ENCODE measurements around the gene PTGER4.

DNA sequence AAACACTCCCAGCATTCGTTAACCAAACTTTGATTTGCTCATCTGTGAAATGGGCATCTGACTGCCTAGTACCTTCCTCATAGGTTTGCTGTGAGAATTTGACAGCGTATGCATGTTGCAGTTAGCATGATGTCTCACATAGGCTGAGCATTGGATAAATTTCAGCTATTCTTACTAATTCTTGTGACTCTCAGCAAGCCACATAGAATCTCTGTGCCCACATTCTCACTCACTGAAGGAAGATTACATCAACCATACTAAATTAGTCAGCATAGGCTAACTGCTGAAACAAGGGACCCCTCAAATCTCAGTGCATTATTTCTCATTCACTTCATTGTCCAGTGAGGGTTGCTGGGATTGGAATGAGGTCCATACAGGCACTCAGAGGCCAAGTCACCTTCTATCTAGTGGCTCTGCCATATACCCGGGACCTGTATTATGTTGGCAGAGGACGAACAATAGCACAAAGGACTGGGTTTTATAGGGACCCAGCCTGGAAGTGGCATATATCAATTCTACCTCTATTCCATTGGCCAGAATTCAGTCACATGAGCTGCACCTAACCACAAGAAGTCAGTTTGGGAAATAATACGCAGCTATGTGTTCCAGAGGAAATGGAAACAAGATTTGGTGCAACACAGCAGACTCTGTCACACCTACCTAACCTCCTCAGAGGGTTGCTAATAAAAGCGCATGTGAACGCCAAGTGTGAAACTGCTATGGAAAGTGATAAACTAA is 4.2 kb upstream of the PTGER4 start:
- TF ChIP-seq EZH2phosphoT487 (IDR thresholded peaks at IDR 0.05; ENCODE audit: low read length) = no peak
- TF ChIP-seq, protein P1, sequence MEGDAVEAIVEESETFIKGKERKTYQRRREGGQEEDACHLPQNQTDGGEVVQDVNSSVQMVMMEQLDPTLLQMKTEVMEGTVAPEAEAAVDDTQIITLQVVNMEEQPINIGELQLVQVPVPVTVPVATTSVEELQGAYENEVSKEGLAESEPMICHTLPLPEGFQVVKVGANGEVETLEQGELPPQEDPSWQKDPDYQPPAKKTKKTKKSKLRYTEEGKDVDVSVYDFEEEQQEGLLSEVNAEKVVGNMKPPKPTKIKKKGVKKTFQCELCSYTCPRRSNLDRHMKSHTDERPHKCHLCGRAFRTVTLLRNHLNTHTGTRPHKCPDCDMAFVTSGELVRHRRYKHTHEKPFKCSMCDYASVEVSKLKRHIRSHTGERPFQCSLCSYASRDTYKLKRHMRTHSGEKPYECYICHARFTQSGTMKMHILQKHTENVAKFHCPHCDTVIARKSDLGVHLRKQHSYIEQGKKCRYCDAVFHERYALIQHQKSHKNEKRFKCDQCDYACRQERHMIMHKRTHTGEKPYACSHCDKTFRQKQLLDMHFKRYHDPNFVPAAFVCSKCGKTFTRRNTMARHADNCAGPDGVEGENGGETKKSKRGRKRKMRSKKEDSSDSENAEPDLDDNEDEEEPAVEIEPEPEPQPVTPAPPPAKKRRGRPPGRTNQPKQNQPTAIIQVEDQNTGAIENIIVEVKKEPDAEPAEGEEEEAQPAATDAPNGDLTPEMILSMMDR (IDR thresholded peaks at IDR 0.05; ENCODE audit: low read length) = no peak
- TF ChIP-seq EZH2 (optimal IDR thresholded peaks at IDR 0.05; ENCODE audit: low read depth, low read length) = no peak

All from MM.1S (cell line).